ENCODE measurements around the gene GJC2. TPM values are rescaled to one million over a fixed set of nuclear protein-coding genes. Genes with fewer than 3 reads are reported as not detected.
A peak's percentile ranks its signal among the peaks of the same experiment; 100 is the strongest.

Gene GJC2
- total and polyA plus RNA-seq, 12 donors: 0.61 to 1.5 (median 1.2) TPM

- H3K9me3 ChIP-seq: no peaks in the 10 kb centered on the region
- no peaks in the 10 kb centered on the region for H3K27me3 ChIP-seq
- H3K36me3 ChIP-seq: peaks cover 0 to 37% (median 5%) of the 10 kb centered on the region in 9 donors
- H3K4me3 ChIP-seq: peak overlapping the region in 6 of 10 donors; percentile 21 to 49 (median 47)
- DNase-seq: peak in 1 of 2 donors; percentile 19
- peak overlapping the region in 9 of 10 donors; percentile 67 to 91 (median 86) for H3K27ac ChIP-seq
- peaks cover 31 to 63% (median 44%) of the 10 kb centered on the region in 9 donors for H3K4me1 ChIP-seq
- ATAC-seq: peak in 2 of 8 donors; percentile 1 to 2
- no peak for TF ChIP-seq CTCF (IDR thresholded peaks at IDR 0.05)
- intact Hi-C loops (cut with DNase I): no loop called here
- 62 to 66% methylated on average over 12 of the region's 12 CpGs for WGBS, 2 donors
Measured at GRCh38 chr1:228151180-228151925, 1.6 kb downstream of the GJC2 start.

- 90% methylated on average over 19 of the region's 19 CpGs for WGBS, 2 donors
Measured at GRCh38 chr1:228152097-228152917, 2.6 kb downstream of the GJC2 start.

GRCh38 chr1:228152918-228153258, 3.2 kb downstream of the GJC2 start:
- no peak for ATAC-seq
- no peak for DNase-seq
- Histone ChIP-seq H3K27ac (no peak overlapping the region), H3K27me3 (no peaks in the 10 kb centered on the region), H3K4me3 (no peak overlapping the region), H3K36me3 (peaks cover 0 to 22% (median 0%) of the 10 kb centered on the region in 9 donors), H3K9me3 (no peaks in the 10 kb centered on the region), H3K4me1 (peaks cover 31 to 55% (median 42%) of the 10 kb centered on the region in 9 donors)
- intact Hi-C loops (cut with DNase I): no loop called here
- 68 to 82% methylated on average over 3 of the region's 3 CpGs for WGBS, 2 donors
- TF ChIP-seq CTCF (IDR thresholded peaks at IDR 0.05): no peak

More at GRCh38 chr1:228152097-228152917, 2.6 kb downstream of the GJC2 start:
- intact Hi-C loops (cut with DNase I): no loop called here
- no peak for TF ChIP-seq CTCF (IDR thresholded peaks at IDR 0.05)
- Histone ChIP-seq H3K27me3 (no peaks in the 10 kb centered on the region), H3K4me1 (peaks cover 31 to 60% (median 44%) of the 10 kb centered on the region in 9 donors), H3K9me3 (no peaks in the 10 kb centered on the region), H3K4me3 (no peak overlapping the region), H3K27ac (peak overlapping the region in 3 of 10 donors; percentile 83 to 91 (median 87)), H3K36me3 (peaks cover 0 to 28% (median 3%) of the 10 kb centered on the region in 9 donors)
- ATAC-seq (no peak), DNase-seq (no peak)

- Histone ChIP-seq H3K27ac (no peak overlapping the region), H3K27me3 (peaks cover 0 to 4% (median 0%) of the 10 kb centered on the region in 7 donors), H3K4me3 (no peak overlapping the region), H3K4me1 (peaks cover 23 to 45% (median 30%) of the 10 kb centered on the region in 9 donors), H3K9me3 (no peaks in the 10 kb centered on the region), H3K36me3 (peaks cover 0 to 9% (median 0%) of the 10 kb centered on the region in 9 donors)
- DNase-seq: no peak
- no peak for ATAC-seq
- TF ChIP-seq CTCF (IDR thresholded peaks at IDR 0.05): no peak
- WGBS, 2 donors: 93 to 95% methylated on average over 11 of the region's 11 CpGs
- intact Hi-C loops (cut with DNase I): no loop called here
Measured at GRCh38 chr1:228154021-228154669, 4.4 kb downstream of the GJC2 start.
